A172 (cell line): ENCODE measurements around the gene CUBN. TPM values are rescaled to one million over a fixed set of nuclear protein-coding genes. Genes with fewer than 3 reads are reported as not detected.
A peak's percentile ranks its signal among the peaks of the same experiment; 100 is the strongest.

Experiments
- DNase-seq: peaks from one replicate; pipeline ENCODE4 v3.0.0-alpha.2; 2015; ENCODE audit warnings: low spot score
- total RNA-seq: library from RNA; depleted of rRNA; stranded (reverse); fragments of >200 nt; shearing (Covaris generic); gene quantifications from 2 replicates; pipeline ENCODE4 v1.2.3, GENCODE V29; 2014

CUBN gene
- total RNA-seq, 1 experiment from 2014 or later, result 0.60 TPM

- no peak for DNase-seq
Measured at GRCh38 chr10:17041626-17042520, 87.7 kb downstream of the CUBN start.

GRCh38 chr10:17038627-17039026 lies 91.0 kb downstream of the CUBN start:
- no peak for DNase-seq

GRCh38 chr10:17037910-17038309 lies 91.7 kb downstream of the CUBN start:
- DNase-seq, result no peak

GRCh38 chr10:17035446-17035845 lies 94.2 kb downstream of the CUBN start:
- no peak for DNase-seq

GRCh38 chr10:17033529-17034260 lies 95.9 kb downstream of the CUBN start:
- no peak for DNase-seq

GRCh38 chr10:17031637-17032635 lies 97.7 kb downstream of the CUBN start:
- peak; percentile 53 for DNase-seq

- DNase-seq, result peak; percentile 93
Measured at GRCh38 chr10:17029581-17030271, 99.9 kb downstream of the CUBN start.

DNA sequence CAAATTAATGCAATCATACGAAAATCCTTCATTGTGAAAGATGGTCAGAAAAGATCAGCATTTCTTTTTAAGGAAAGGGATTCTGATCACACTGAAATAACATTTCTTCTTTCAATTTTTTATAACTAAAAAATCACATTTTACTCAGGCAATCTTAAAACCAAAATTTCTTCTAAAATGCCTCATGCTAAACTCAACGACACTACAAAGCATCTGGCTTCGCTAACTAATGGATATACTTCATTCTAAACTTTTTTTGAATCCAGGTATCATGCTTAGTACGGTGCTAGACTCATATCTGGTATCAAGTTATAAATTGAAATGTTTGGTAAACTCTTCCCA lies 100.4 kb downstream of the CUBN start:
- DNase-seq, result no peak

DNA sequence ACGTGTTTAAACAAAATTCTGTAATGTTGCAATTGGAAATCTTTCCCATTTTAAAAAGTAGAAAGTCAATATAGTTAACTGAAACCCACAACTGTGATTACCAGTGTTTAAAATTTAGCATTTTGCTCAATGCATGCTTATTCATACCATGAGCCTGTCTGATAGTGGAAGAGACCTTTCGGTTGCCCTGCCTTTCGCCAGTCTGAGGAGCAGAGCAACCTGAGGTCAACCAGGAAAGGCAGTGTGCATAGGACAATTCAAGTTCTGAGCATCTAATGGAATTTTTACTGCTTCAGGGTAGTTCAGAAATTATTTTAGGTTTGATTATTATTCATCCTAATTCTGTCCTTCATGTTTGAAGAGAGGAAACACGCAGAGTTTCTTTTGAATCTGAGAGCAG lies 100.8 kb downstream of the CUBN start:
- no peak for DNase-seq

DNA sequence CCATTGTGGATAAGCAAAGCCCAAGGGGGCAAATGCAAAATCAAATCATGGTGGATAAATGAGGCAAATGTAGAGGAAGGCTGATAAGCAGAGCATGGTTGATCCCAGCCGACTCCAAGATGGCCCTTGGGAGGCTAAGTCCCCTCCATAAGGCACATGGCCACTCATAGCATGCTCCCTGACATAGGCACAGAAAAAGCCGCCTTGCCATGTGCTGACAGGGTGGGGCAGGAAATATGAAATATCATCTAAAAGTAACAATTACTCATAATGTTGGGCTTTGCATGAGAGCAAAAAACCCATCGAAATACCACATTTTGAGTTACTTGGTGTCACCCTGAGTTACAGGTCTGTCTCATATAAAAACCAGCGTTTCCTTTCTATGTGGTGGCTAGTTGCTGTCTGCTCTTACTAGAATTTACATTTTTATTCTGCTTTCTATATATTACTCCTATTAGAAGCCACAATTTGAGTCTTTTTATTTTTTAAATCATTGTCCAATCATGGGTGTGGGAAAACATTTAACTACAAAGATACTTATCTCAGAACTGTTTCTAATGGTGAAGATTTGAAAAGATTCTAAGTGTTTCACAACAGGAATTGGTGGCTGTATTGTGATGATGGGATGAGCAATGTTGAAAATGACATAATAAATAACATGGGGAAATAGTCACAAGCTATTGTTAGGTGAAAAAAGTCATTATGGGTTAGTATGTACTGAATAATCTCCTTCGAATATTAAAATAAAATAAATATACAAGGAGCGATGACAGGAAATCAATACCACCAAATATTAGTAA lies 102.7 kb downstream of the CUBN start:
- peak; percentile 45 for DNase-seq

- DNase-seq, result peak; percentile 96
Measured at GRCh38 chr10:17025444-17026295, 103.9 kb downstream of the CUBN start.

GRCh38 chr10:17024461-17024860 lies 105.2 kb downstream of the CUBN start:
- no peak for DNase-seq

- peak; percentile 97 for DNase-seq
Measured at GRCh38 chr10:17023386-17024298, 106.0 kb downstream of the CUBN start.

DNA sequence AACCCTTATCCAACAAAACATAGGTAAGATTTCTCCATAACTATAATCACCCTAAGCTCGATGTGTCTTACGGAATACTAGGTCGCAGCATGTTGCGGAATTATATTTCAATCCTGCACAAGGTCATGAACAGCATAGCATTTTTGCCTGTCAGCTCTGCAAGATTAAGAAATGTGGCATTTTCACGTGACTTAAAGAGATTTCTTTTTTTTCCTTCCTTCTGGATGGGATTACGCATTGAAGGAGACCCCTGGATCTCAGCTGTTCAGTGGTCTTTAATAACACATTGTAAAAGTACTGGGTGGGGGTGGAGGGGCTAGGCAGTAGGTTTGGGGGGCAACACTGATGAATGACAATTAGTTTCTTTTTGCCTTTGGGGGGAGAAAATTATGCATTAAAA lies 106.7 kb downstream of the CUBN start:
- peak; percentile 60 for DNase-seq

DNA sequence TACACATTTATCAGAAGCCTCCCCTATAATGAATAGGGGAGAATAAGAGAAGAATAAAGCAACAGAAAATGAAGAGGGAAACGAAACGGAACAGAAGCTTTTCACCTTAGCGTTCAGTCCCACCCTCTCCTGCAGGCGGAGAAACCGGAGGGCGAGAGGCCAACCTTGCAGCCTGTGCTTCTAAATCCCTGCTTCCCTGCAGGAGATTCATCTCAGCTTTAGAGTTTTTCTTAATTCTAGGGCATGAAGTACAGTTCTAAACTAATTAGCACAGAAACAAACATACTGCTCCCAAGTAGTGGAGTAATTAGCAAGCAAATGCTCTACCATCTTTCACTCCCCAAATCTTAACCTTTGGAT lies 107.2 kb downstream of the CUBN start:
- no peak for DNase-seq

DNA sequence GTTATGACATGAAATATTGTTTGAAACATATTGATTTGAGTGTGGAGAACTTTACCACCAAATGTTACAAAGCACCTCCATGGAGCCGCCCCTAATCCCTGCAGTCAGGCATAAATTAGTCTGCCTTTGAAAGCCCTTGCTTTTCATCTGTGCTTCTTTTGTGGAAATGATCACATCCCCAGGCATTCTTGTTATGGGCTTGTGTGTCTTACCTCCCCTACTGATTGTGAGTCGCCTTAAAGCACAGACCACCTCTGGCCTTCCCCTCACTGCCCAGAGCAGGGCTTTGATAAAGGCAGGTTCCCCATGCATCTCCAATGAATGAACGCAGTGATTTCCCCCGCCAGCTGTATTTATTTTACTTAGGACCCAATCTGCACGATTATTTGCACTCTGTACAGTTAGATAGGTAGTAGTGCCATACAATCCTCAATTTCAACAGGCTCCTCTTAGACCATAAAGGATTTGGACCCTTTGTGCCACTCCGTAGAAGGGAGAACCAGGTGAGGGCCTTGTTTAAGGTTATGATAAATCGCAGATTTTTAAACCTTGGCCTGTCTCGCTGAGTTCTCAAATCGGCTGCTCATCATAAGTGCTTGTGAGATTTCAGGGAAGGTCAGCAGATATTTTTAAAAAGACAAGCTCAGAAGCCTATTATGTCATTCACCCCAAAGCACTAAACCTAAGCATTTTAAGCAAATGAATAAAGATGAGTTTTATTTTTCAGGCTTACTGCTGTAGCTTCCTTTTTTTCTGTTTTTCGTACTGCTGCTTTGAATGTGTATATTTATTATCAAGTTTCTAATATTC lies 107.8 kb downstream of the CUBN start:
- no peak for DNase-seq

GRCh38 chr10:17019696-17020095 lies 109.9 kb downstream of the CUBN start:
- no peak for DNase-seq
